GM10266 (cell line): ENCODE measurements around the gene FYCO1.

ENCODE experiments used
- DNase-seq: peaks from one replicate; pipeline ENCODE4 v3.0.0; 2012; ENCODE audit errors: extremely low spot score
- TF ChIP-seq, protein P1 (sequence below): IDR thresholded peaks from 2 replicates; pipeline ENCODE4 v1.5.1; 2012; ENCODE audit warnings: mild to moderate bottlenecking, low read depth; ENCODE audit not compliant: control insufficient read depth, insufficient read depth; ENCODE audit errors: missing control alignments

The FYCO1 gene

DNA sequence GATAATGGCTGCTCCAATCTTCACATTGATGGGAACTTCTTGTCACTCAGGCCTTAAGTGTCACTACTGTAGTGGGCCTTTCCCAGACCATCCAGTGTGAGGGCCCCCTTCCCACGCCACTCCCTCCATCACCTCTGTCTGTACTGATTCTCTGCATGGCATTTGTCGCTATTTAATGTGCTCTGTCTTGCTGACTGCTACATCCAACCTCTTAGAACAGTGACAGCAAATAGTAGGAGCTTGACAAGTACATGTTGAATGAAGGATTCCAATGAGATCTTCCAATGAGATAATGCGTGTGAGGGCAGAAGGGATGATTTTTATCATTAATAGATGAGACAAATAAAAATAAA lies 114.9 kb downstream of the FYCO1 start:
- DNase-seq = no peak
- TF ChIP-seq, protein P1, sequence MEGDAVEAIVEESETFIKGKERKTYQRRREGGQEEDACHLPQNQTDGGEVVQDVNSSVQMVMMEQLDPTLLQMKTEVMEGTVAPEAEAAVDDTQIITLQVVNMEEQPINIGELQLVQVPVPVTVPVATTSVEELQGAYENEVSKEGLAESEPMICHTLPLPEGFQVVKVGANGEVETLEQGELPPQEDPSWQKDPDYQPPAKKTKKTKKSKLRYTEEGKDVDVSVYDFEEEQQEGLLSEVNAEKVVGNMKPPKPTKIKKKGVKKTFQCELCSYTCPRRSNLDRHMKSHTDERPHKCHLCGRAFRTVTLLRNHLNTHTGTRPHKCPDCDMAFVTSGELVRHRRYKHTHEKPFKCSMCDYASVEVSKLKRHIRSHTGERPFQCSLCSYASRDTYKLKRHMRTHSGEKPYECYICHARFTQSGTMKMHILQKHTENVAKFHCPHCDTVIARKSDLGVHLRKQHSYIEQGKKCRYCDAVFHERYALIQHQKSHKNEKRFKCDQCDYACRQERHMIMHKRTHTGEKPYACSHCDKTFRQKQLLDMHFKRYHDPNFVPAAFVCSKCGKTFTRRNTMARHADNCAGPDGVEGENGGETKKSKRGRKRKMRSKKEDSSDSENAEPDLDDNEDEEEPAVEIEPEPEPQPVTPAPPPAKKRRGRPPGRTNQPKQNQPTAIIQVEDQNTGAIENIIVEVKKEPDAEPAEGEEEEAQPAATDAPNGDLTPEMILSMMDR = no peak

DNA sequence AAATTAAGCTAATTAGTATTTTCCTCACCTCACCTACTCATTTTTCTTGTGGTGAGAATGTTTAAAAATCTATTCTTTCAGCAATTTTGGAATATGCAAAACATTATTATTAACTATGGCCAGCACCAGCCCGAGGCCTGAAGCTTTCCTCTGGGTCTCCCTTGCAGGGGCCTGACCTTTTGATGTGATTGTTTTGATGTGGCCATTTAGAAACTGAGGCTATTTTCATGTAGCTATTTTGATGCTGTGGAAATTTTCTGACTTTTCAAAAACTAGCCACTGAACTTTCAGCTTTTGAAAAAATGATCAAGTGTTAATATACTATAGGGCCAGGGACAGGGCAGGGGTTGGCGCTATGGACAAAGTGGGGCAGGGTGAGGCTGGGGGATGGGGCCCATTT lies 117.5 kb downstream of the FYCO1 start:
- DNase-seq = peak; percentile 27
- TF ChIP-seq, protein P1 = no peak

DNA sequence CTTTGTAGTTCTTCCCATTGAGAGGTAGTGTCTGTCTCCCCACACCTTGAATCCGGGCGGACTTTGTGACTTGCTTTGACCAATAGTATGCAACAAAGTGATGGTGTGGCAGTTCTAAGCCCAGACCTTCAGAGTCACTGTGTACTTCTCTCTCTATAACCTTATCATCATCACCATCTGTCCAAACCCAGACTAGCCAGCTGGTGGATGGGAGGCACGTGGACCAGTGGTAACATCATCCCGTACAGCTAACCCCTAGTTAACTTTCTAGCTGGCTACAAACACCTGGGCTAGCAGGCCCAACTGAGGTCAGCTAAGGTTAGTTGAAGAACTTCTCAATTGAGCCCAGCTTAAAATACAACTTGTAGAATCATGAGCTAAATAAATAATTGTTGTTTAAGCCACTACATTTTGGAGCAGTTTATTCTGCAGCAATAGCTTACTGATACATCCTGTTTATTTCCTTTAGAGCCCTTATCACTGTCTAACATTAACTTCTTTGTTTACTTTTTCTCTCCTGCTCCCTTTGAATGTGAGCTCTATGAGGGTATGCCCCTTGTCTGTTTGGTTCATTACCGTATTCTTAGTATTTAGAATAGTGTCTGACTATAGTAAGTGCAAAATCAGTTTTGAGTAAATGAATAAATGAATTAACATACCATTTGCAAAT lies 120.8 kb downstream of the FYCO1 start:
- TF ChIP-seq, protein P1 = no peak
- no peak for DNase-seq

DNA sequence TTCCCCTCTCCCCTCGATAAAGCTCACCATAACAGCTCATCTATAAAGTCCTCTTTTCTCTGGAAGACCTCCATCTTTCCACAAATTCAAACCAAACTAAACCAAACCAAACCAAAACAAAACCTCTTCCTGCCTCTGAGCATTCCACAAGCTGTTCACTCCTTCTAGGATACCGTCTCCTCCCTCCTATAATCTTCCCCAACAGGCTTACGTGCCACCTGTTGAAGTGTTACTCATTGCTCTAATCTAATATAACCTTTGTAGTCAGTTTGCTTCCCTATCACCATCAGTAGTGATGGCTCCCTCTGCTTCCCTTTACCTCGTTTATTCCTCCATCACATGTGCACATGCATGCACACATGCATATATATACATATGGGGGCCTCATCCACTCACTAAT lies 122.0 kb downstream of the FYCO1 start:
- DNase-seq = no peak
- TF ChIP-seq, protein P1 = no peak

DNA sequence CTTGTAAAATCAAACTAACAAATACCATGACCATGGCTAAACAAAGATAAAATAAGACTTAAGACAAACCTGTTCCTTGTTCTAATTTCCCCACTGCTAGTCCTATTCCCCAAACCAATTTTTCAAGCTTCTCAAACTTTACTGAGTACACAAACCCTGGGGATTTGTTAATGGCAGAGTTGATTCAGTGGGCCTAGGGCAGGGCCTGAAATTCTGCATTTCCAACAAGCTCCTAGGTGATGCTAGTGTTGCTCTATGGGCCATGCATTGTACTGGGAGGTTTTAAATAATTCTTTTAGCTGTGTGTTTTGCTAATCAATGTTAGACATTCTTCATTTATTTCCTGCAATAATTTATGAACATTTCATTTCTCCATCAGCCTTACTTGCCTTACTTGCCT lies 122.6 kb downstream of the FYCO1 start:
- DNase-seq = no peak
- TF ChIP-seq, protein P1 = no peak

DNA sequence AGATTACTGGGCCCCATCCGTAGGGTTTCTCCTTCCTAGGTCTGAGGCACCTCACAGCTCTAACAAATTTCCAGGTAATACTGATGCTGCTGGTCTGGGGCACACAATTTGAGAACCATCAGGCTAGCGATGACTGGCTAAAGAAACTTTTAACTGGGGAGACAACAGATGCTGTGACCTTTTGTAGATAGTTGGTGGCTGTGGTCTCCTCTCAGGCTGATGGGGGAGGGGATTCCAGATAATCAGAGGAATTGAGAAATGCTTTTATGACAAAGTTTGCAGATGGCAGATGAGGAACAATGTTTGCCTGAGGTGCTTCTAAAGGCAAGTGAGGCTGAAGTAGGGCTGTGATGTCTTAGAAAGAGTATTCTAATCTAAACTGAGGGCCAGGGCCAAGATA lies 123.1 kb downstream of the FYCO1 start:
- DNase-seq = no peak
- TF ChIP-seq, protein P1 = no peak

DNA sequence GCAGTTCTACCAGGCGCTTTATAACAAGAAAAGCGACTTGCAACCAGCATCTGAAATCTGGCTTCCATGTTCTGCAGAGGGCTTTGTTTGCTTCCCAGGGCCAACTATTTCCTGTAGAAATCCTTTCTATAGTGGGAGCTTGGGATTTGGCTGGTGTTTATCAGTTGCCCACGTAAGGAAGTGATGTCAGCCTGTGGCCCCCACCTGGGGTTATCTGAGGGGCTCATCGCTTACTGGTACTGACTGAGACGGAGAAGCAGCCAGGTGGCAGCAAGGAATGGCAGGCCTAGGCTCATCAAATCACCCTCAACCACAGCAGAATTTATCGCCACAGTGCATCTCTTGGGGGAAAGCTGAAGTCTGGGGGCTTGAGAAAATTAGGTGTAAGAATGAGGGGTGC lies 123.8 kb downstream of the FYCO1 start:
- TF ChIP-seq, protein P1 = no peak
- DNase-seq = no peak
